HEK293 (cell line): ENCODE measurements around the gene ARMS2.

ENCODE experiments used
- CTCF ChIA-PET: fragments of 350-600 bp; formaldehyde crosslinking; extraction: SDS; loops from one replicate; lab custom pipeline; 2021; ENCODE audit warnings: antibody characterized with exemption; lab: Yijun Ruan, JAX
- POLR2A ChIA-PET: fragments of 300-600 bp; formaldehyde crosslinking; extraction: SDS; loops from one replicate; lab custom pipeline; 2020; ENCODE audit warnings: antibody characterized with exemption, inconsistent platforms; lab: Yijun Ruan, JAX
- H3K27ac ChIP-seq: fragments of 200-500 bp; sonication (Bioruptor generic); 2 replicates; pipeline ENCODE4 v1.5.1; 2014; ENCODE audit warnings: low read depth, low read length, control low read depth, inconsistent platforms; ENCODE audit errors: extremely low read depth
- H3K36me3 ChIP-seq, 2 experiments: fragments of 200-500 bp in 1 of 2; sonication (Bioruptor generic) in 1 of 2; 1 replicate in 1 of 2; 2 replicates in 1 of 2; pipeline ENCODE4 v1.5.1; 2014 to 2017; ENCODE audit warnings: inconsistent platforms in 2 of 2, low read length in 2 of 2; ENCODE audit not compliant: control insufficient read depth in 2 of 2, insufficient read depth in 1 of 2
- H3K4me1 ChIP-seq: fragments of 200-500 bp; sonication (Bioruptor generic); 2 replicates; pipeline ENCODE4 v1.5.1; 2014; ENCODE audit warnings: mild to moderate bottlenecking, low read length, inconsistent platforms; ENCODE audit not compliant: control insufficient read depth, insufficient read depth
- H3K4me3 ChIP-seq: 2 replicates; pipeline ENCODE4 v1.5.1; 2011; ENCODE audit warnings: low read depth, mild to moderate bottlenecking, control low read depth, low read length, moderate library complexity
- H3K9me3 ChIP-seq: fragments of 200-500 bp; sonication (Bioruptor generic); 2 replicates; pipeline ENCODE4 v1.5.1; 2014; ENCODE audit warnings: low read depth, low read length, inconsistent platforms; ENCODE audit not compliant: control insufficient read depth, insufficient read depth
- BCL11B ChIP-seq: fragments of 450-650 bp; formaldehyde crosslinking; IDR thresholded peaks from 2 replicates; pipeline ENCODE4 v1.5.1; 2016; ENCODE audit warnings: low read depth, missing biosample characterization, missing genetic modification characterization
- GLIS1 ChIP-seq: fragments of 450-650 bp; formaldehyde crosslinking; IDR thresholded peaks from 2 replicates; pipeline ENCODE4 v1.5.1; 2016; ENCODE audit warnings: missing biosample characterization, missing genetic modification characterization
- KLF1 ChIP-seq: fragments of 450-650 bp; formaldehyde crosslinking; IDR thresholded peaks from 2 replicates; pipeline ENCODE4 v1.5.1; 2016; ENCODE audit warnings: missing biosample characterization, missing genetic modification characterization
- KLF9 ChIP-seq: fragments of 450-650 bp; formaldehyde crosslinking; IDR thresholded peaks from 2 replicates; pipeline ENCODE4 v1.5.1; 2016; ENCODE audit warnings: missing biosample characterization, missing genetic modification characterization, low read depth
- MYNN ChIP-seq: fragments of 450-650 bp; formaldehyde crosslinking; IDR thresholded peaks from 2 replicates; pipeline ENCODE4 v1.5.1; 2016; ENCODE audit warnings: missing biosample characterization, missing genetic modification characterization, borderline replicate concordance
- SCRT1 ChIP-seq: fragments of 450-650 bp; formaldehyde crosslinking; IDR thresholded peaks from 2 replicates; pipeline ENCODE4 v1.5.1; 2016; ENCODE audit warnings: missing biosample characterization, missing genetic modification characterization, borderline replicate concordance
- ZBTB7A ChIP-seq: fragments of 450-650 bp; formaldehyde crosslinking; IDR thresholded peaks from 2 replicates; pipeline ENCODE4 v1.5.1; 2016; ENCODE audit warnings: low read depth, missing biosample characterization, missing genetic modification characterization
- ZFP37 ChIP-seq: fragments of 450-650 bp; formaldehyde crosslinking; IDR thresholded peaks from 2 replicates; pipeline ENCODE4 v1.5.1; 2016; ENCODE audit warnings: missing biosample characterization, missing genetic modification characterization
- ZNF16 ChIP-seq: fragments of 450-650 bp; formaldehyde crosslinking; IDR thresholded peaks from 2 replicates; pipeline ENCODE4 v1.5.1; 2016; ENCODE audit warnings: low read depth, missing biosample characterization, missing genetic modification characterization
- ZNF23 ChIP-seq: fragments of 450-650 bp; formaldehyde crosslinking; IDR thresholded peaks from 2 replicates; pipeline ENCODE4 v1.5.1; 2016; ENCODE audit warnings: missing biosample characterization, missing genetic modification characterization, borderline replicate concordance
- ZNF24 ChIP-seq: fragments of 450-650 bp; formaldehyde crosslinking; IDR thresholded peaks from 2 replicates; pipeline ENCODE4 v1.5.1; 2016; ENCODE audit warnings: missing biosample characterization, missing genetic modification characterization
- ZNF350 ChIP-seq: fragments of 450-650 bp; formaldehyde crosslinking; IDR thresholded peaks from 2 replicates; pipeline ENCODE4 v1.5.0; 2017; ENCODE audit warnings: missing biosample characterization, mild to moderate bottlenecking, missing genetic modification characterization
- ZNF558 ChIP-seq: fragments of 450-650 bp; formaldehyde crosslinking; IDR thresholded peaks from 2 replicates; pipeline ENCODE4 v1.5.1; 2016; ENCODE audit warnings: missing biosample characterization, missing genetic modification characterization
- ZNF571 ChIP-seq: fragments of 450-650 bp; formaldehyde crosslinking; IDR thresholded peaks from 2 replicates; pipeline ENCODE4 v1.5.0; 2017; ENCODE audit warnings: missing biosample characterization, missing genetic modification characterization
- ZNF664 ChIP-seq: fragments of 450-650 bp; formaldehyde crosslinking; IDR thresholded peaks from 2 replicates; pipeline ENCODE4 v1.5.1; 2016; ENCODE audit warnings: missing biosample characterization, missing genetic modification characterization
- ZNF670 ChIP-seq: fragments of 450-650 bp; formaldehyde crosslinking; IDR thresholded peaks from 2 replicates; pipeline ENCODE4 v1.5.1; 2016; ENCODE audit warnings: missing biosample characterization, missing genetic modification characterization, low read depth
- ZNF677 ChIP-seq: fragments of 450-650 bp; IDR thresholded peaks from 2 replicates; pipeline ENCODE4 v1.5.0; 2018; ENCODE audit warnings: missing biosample characterization, mild to moderate bottlenecking, missing genetic modification characterization, moderate library complexity
- ZNF747 ChIP-seq: fragments of 450-650 bp; formaldehyde crosslinking; IDR thresholded peaks from 2 replicates; pipeline ENCODE4 v1.5.1; 2016; ENCODE audit warnings: missing biosample characterization, missing genetic modification characterization
- ZNF837 ChIP-seq: fragments of 450-650 bp; formaldehyde crosslinking; IDR thresholded peaks from 2 replicates; pipeline ENCODE4 v1.5.1; 2016; ENCODE audit warnings: missing biosample characterization, missing genetic modification characterization
- TF ChIP-seq, protein P1 (sequence below): fragments of 450-650 bp; formaldehyde crosslinking; IDR thresholded peaks from 2 replicates; pipeline ENCODE4 v1.5.1; 2016; ENCODE audit warnings: missing biosample characterization, missing genetic modification characterization
- TF ChIP-seq, protein P2 (sequence below): fragments of 450-650 bp; formaldehyde crosslinking; IDR thresholded peaks from 2 replicates; pipeline ENCODE4 v1.5.1; 2016; ENCODE audit warnings: missing biosample characterization, missing genetic modification characterization

The ARMS2 gene

DNA sequence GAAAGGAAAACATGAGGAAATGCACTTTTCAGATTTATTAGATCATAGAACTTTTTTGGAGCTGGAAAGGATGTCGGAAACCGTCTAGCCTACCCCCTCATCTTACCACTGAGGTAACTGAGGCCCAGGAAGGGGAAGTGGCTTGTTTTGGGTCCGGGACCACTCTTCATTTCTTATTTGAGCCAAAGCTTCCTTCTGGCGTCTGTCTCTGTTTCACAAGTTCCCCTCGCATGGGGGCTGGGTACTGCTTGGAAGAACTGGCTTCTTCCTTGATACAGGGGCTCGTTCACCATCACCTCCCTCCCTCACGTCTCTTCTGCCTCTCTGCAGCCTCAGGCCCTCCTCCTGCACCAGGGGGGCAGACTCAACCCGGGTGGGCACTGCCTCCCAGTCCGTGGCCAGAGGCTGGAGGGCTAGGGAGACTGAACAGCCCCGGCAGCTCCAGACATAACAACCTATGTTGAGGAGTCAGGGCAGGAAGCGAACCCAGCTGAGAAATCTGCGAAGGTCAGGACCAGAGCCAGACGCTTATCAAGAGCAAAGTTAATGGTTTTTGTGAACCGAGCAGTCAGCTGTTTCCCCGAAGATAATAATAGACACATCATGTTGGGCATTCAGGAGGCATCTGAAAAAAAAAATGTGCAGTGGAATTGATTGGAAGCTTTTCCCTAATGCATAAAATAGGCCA lies 19.8 kb downstream of the ARMS2 start:
- Histone ChIP-seq H3K9me3 (no peaks in the 10 kb centered on the region), H3K27ac (no peak overlapping the region), H3K36me3 (no peaks in the 10 kb centered on the region), H3K4me1 (0 out of 2 replicates have a peak, but pooled peaks cover 3% of the 10 kb centered on the region), H3K4me3 (no peak overlapping the region)
- ChIA-PET CTCF (interaction anchor here (1.6 kb wide), 1 partner anchor 91 kb away, joined by 5 read pairs; no protein-coding TSS in a partner anchor), POLR2A (no interaction called here)
- no peak for TF ChIP-seq ZNF23 (tag by site-specific recombination)
- no peak for TF ChIP-seq ZNF670 (tag by site-specific recombination)
- no peak for TF ChIP-seq KLF1 (tag by site-specific recombination)
- TF ChIP-seq ZNF350 (tag by site-specific recombination), result no peak
- no peak for TF ChIP-seq ZNF677 (tag by site-specific recombination)
- no peak for TF ChIP-seq ZNF571
- TF ChIP-seq, protein P1, sequence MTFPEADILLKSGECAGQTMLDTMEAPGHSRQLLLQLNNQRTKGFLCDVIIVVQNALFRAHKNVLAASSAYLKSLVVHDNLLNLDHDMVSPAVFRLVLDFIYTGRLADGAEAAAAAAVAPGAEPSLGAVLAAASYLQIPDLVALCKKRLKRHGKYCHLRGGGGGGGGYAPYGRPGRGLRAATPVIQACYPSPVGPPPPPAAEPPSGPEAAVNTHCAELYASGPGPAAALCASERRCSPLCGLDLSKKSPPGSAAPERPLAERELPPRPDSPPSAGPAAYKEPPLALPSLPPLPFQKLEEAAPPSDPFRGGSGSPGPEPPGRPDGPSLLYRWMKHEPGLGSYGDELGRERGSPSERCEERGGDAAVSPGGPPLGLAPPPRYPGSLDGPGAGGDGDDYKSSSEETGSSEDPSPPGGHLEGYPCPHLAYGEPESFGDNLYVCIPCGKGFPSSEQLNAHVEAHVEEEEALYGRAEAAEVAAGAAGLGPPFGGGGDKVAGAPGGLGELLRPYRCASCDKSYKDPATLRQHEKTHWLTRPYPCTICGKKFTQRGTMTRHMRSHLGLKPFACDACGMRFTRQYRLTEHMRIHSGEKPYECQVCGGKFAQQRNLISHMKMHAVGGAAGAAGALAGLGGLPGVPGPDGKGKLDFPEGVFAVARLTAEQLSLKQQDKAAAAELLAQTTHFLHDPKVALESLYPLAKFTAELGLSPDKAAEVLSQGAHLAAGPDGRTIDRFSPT (tag by site-specific recombination), result no peak
- TF ChIP-seq, protein P2, sequence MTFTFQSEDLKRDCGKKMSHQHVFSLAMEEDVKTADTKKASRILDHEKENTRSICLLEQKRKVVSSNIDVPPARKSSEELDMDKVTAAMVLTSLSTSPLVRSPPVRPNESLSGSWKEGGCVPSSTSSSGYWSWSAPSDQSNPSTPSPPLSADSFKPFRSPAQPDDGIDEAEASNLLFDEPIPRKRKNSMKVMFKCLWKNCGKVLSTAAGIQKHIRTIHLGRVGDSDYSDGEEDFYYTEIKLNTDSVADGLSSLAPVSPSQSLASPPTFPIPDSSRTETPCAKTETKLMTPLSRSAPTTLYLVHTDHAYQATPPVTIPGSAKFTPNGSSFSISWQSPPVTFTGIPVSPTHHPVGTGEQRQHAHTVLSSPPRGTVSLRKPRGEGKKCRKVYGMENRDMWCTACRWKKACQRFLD (tag by site-specific recombination), result no peak
- no peak for TF ChIP-seq GLIS1 (tag by site-specific recombination)
- TF ChIP-seq MYNN (tag by site-specific recombination), result no peak
- TF ChIP-seq ZNF837, result no peak
- TF ChIP-seq ZNF558 (tag by site-specific recombination), result no peak
- TF ChIP-seq ZNF16, result no peak
- no peak for TF ChIP-seq ZBTB7A (tag by site-specific recombination)
- no peak for TF ChIP-seq ZNF24
- no peak for TF ChIP-seq BCL11B (tag by site-specific recombination)
- TF ChIP-seq KLF9 (tag by site-specific recombination), result no peak
- no peak for TF ChIP-seq SCRT1 (tag by site-specific recombination)
- no peak for TF ChIP-seq ZFP37
- TF ChIP-seq ZNF664 (tag by site-specific recombination), result no peak

DNA sequence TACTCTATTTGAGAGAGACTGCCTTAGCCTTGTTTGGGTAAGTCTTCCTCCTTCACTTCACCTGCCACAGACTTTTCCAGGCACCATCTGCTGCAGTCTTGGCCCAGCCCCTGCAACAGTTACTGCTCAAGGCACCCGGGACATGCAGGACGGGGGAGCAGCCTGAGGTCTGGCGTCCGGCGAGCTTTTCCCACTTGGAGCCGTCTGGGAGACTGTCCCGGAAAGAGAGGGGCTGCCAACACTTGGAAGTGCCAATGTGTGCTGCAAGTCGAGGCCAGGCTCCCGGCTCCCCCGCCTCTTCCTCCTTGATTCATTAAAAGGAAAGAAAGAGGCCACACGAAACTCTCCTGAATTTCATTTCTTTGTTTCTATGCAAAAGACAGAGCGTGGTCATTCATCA lies 20.6 kb downstream of the ARMS2 start:
- TF ChIP-seq ZNF747 (tag by site-specific recombination), result no peak
- Histone ChIP-seq H3K36me3 (no peaks in the 10 kb centered on the region), H3K9me3 (no peaks in the 10 kb centered on the region), H3K4me1 (0 out of 2 replicates have a peak, but pooled peaks cover 3% of the 10 kb centered on the region), H3K4me3 (no peak overlapping the region), H3K27ac (no peak overlapping the region)
- CTCF ChIA-PET, result interaction anchor here (1.6 kb wide), 1 partner anchor 90 kb away, joined by 5 read pairs; no protein-coding TSS in a partner anchor
- POLR2A ChIA-PET, result no interaction called here
